ENCODE data around the gene SCML1.
A peak's percentile ranks its signal among the peaks of the same experiment; 100 is the strongest.

The SCML1 gene

GRCh38 chrX:17737986-17738713, 857 bp downstream of the SCML1 start:
- H2AFZ ChIP-seq (ENCODE audit: insufficient read depth, low read length, poor library complexity) = peak overlapping the region; percentile 59
- no peak overlapping the region for H3K9ac ChIP-seq (ENCODE audit: low read length)
- no peaks in the 10 kb centered on the region for H3K79me1 ChIP-seq (ENCODE audit: low read length)
- no peak overlapping the region for H3K14ac ChIP-seq (ENCODE audit: low read length)
- H3K4me3 ChIP-seq (ENCODE audit: low read depth, low read length) = peak overlapping the region; percentile 84
- no peaks in the 10 kb centered on the region for H3K79me2 ChIP-seq (ENCODE audit: control insufficient read depth, insufficient read depth, low read length, poor library complexity)
- H4K91ac ChIP-seq (ENCODE audit: low read depth, low read length) = no peak overlapping the region
- no peak overlapping the region for H2AK5ac ChIP-seq (ENCODE audit: low read length)
- no peak overlapping the region for H2BK12ac ChIP-seq (ENCODE audit: low read length)
- no peak overlapping the region for H3K4ac ChIP-seq (ENCODE audit: low read depth, low read length)
- peak in 1 of 2 donors; percentile 27 for DNase-seq
- no peak overlapping the region for H3K23ac ChIP-seq (ENCODE audit: low read length)
- no peaks in the 10 kb centered on the region for H3K9me3 ChIP-seq (ENCODE audit: insufficient read depth, low read depth, low read length)
- H4K8ac ChIP-seq (ENCODE audit: low read depth, low read length) = no peak overlapping the region
- H3K4me1 ChIP-seq (ENCODE audit: control insufficient read depth in 1 of 2, insufficient read depth in 2 of 2, low read length in 2 of 2) = no peaks in the 10 kb centered on the region
- H4K12ac ChIP-seq (ENCODE audit: low read depth, low read length) = no peak overlapping the region
- no peak overlapping the region for H3K18ac ChIP-seq (ENCODE audit: low read length)
- WGBS (ENCODE audit: extremely low coverage, insufficient coverage, insufficient read length) = no CpG with 5 or more reads among the region's 45 CpGs
- H2BK120ac ChIP-seq (ENCODE audit: insufficient read depth, low read length, poor library complexity) = no peak overlapping the region
- no peak overlapping the region for H2BK5ac ChIP-seq (ENCODE audit: low read depth, low read length, poor library complexity)
- H3K27ac ChIP-seq (ENCODE audit: low read depth, low read length) = no peak overlapping the region
- H3K27me3 ChIP-seq (ENCODE audit: insufficient read depth, low read length) = no peaks in the 10 kb centered on the region
- no peaks in the 10 kb centered on the region for H3K36me3 ChIP-seq (ENCODE audit: control insufficient read depth in 1 of 2, insufficient read depth in 2 of 2, low read length in 2 of 2)
- H3K4me2 ChIP-seq (ENCODE audit: low read length) = peak overlapping the region; percentile 90

GRCh38 chrX:17738737-17739535, 1.6 kb downstream of the SCML1 start:
- WGBS (ENCODE audit: extremely low coverage, insufficient coverage, insufficient read length) = no CpG with 5 or more reads among the region's 6 CpGs
- Histone ChIP-seq H3K36me3 (ENCODE audit: control insufficient read depth in 1 of 2, insufficient read depth in 2 of 2, low read length in 2 of 2) (no peaks in the 10 kb centered on the region), H3K79me2 (ENCODE audit: control insufficient read depth, insufficient read depth, low read length, poor library complexity) (no peaks in the 10 kb centered on the region), H3K9ac (ENCODE audit: low read length) (no peak overlapping the region), H2AK5ac (ENCODE audit: low read length) (no peak overlapping the region), H3K4me1 (ENCODE audit: control insufficient read depth in 1 of 2, insufficient read depth in 2 of 2, low read length in 2 of 2) (no peaks in the 10 kb centered on the region), H4K8ac (ENCODE audit: low read depth, low read length) (no peak overlapping the region), H2BK120ac (ENCODE audit: insufficient read depth, low read length, poor library complexity) (no peak overlapping the region), H4K12ac (ENCODE audit: low read depth, low read length) (no peak overlapping the region), H3K4me2 (ENCODE audit: low read length) (no peak overlapping the region), H4K91ac (ENCODE audit: low read depth, low read length) (no peak overlapping the region), H3K4ac (ENCODE audit: low read depth, low read length) (no peak overlapping the region), H3K27ac (ENCODE audit: low read depth, low read length) (no peak overlapping the region), H3K9me3 (ENCODE audit: insufficient read depth, low read depth, low read length) (no peaks in the 10 kb centered on the region), H3K79me1 (ENCODE audit: low read length) (no peaks in the 10 kb centered on the region), H3K4me3 (ENCODE audit: low read depth, low read length) (no peak overlapping the region), H3K14ac (ENCODE audit: low read length) (no peak overlapping the region), H2BK12ac (ENCODE audit: low read length) (no peak overlapping the region), H3K27me3 (ENCODE audit: insufficient read depth, low read length) (no peaks in the 10 kb centered on the region), H2BK5ac (ENCODE audit: low read depth, low read length, poor library complexity) (no peak overlapping the region), H3K23ac (ENCODE audit: low read length) (no peak overlapping the region), H3K18ac (ENCODE audit: low read length) (no peak overlapping the region), H2AFZ (ENCODE audit: insufficient read depth, low read length, poor library complexity) (no peak overlapping the region)
- no peak for DNase-seq

GRCh38 chrX:17740137-17741122, 3.1 kb downstream of the SCML1 start:
- Histone ChIP-seq H3K79me2 (ENCODE audit: control insufficient read depth, insufficient read depth, low read length, poor library complexity) (no peaks in the 10 kb centered on the region), H3K36me3 (ENCODE audit: control insufficient read depth in 1 of 2, insufficient read depth in 2 of 2, low read length in 2 of 2) (no peaks in the 10 kb centered on the region), H3K9me3 (ENCODE audit: insufficient read depth, low read depth, low read length) (no peaks in the 10 kb centered on the region), H3K79me1 (ENCODE audit: low read length) (no peaks in the 10 kb centered on the region), H3K18ac (ENCODE audit: low read length) (no peak overlapping the region), H2AFZ (ENCODE audit: insufficient read depth, low read length, poor library complexity) (no peak overlapping the region), H3K4me1 (ENCODE audit: control insufficient read depth in 1 of 2, insufficient read depth in 2 of 2, low read length in 2 of 2) (no peaks in the 10 kb centered on the region), H3K4me2 (ENCODE audit: low read length) (no peak overlapping the region), H4K12ac (ENCODE audit: low read depth, low read length) (no peak overlapping the region), H4K91ac (ENCODE audit: low read depth, low read length) (no peak overlapping the region), H3K14ac (ENCODE audit: low read length) (no peak overlapping the region), H2BK5ac (ENCODE audit: low read depth, low read length, poor library complexity) (no peak overlapping the region), H3K4ac (ENCODE audit: low read depth, low read length) (no peak overlapping the region), H2AK5ac (ENCODE audit: low read length) (no peak overlapping the region), H3K9ac (ENCODE audit: low read length) (no peak overlapping the region), H2BK120ac (ENCODE audit: insufficient read depth, low read length, poor library complexity) (no peak overlapping the region), H3K27me3 (ENCODE audit: insufficient read depth, low read length) (no peaks in the 10 kb centered on the region), H3K27ac (ENCODE audit: low read depth, low read length) (no peak overlapping the region), H3K4me3 (ENCODE audit: low read depth, low read length) (no peak overlapping the region), H4K8ac (ENCODE audit: low read depth, low read length) (no peak overlapping the region), H2BK12ac (ENCODE audit: low read length) (no peak overlapping the region), H3K23ac (ENCODE audit: low read length) (no peak overlapping the region)
- WGBS (ENCODE audit: extremely low coverage, insufficient coverage, insufficient read length) = no CpG with 5 or more reads among the region's 11 CpGs
- no peak for DNase-seq

- Histone ChIP-seq H3K4me2 (ENCODE audit: low read length) (no peak overlapping the region), H2BK5ac (ENCODE audit: low read depth, low read length, poor library complexity) (no peak overlapping the region), H3K79me1 (ENCODE audit: low read length) (no peaks in the 10 kb centered on the region), H2BK120ac (ENCODE audit: insufficient read depth, low read length, poor library complexity) (no peak overlapping the region), H3K18ac (ENCODE audit: low read length) (no peak overlapping the region), H3K27me3 (ENCODE audit: insufficient read depth, low read length) (no peaks in the 10 kb centered on the region), H3K9me3 (ENCODE audit: insufficient read depth, low read depth, low read length) (no peaks in the 10 kb centered on the region), H4K12ac (ENCODE audit: low read depth, low read length) (no peak overlapping the region), H3K23ac (ENCODE audit: low read length) (no peak overlapping the region), H3K79me2 (ENCODE audit: control insufficient read depth, insufficient read depth, low read length, poor library complexity) (no peaks in the 10 kb centered on the region), H4K91ac (ENCODE audit: low read depth, low read length) (no peak overlapping the region), H3K14ac (ENCODE audit: low read length) (no peak overlapping the region), H2BK12ac (ENCODE audit: low read length) (no peak overlapping the region), H3K4me3 (ENCODE audit: low read depth, low read length) (no peak overlapping the region), H3K9ac (ENCODE audit: low read length) (no peak overlapping the region), H2AFZ (ENCODE audit: insufficient read depth, low read length, poor library complexity) (no peak overlapping the region), H2AK5ac (ENCODE audit: low read length) (no peak overlapping the region), H3K36me3 (ENCODE audit: control insufficient read depth in 1 of 2, insufficient read depth in 2 of 2, low read length in 2 of 2) (no peaks in the 10 kb centered on the region), H3K4ac (ENCODE audit: low read depth, low read length) (no peak overlapping the region), H3K4me1 (ENCODE audit: control insufficient read depth in 1 of 2, insufficient read depth in 2 of 2, low read length in 2 of 2) (no peaks in the 10 kb centered on the region), H4K8ac (ENCODE audit: low read depth, low read length) (no peak overlapping the region), H3K27ac (ENCODE audit: low read depth, low read length) (no peak overlapping the region)
- no peak for DNase-seq
- no CpG with 5 or more reads among the region's 9 CpGs for WGBS (ENCODE audit: extremely low coverage, insufficient coverage, insufficient read length)
Measured at GRCh38 chrX:17741123-17741511, 3.8 kb downstream of the SCML1 start.

Data from trophoblast cell (in vitro differentiated cells and primary cell).